A673 (cell line): ENCODE data around the gene MSL2. TPM values are rescaled to one million over a fixed set of nuclear protein-coding genes. Genes with fewer than 3 reads are reported as not detected.

Experiments used
- BruUV-seq: library from RNA; stranded (reverse); fragments of 400-500 nt; replicated peaks from 2 replicates; lab custom pipeline; 2021; lab: Mats Ljungman, UMichigan
- CTCF ChIA-PET: fragments of 300-600 bp; sonication (Branson Sonifier 250); formaldehyde crosslinking; loops from one replicate; lab custom pipeline; 2022; ENCODE audit warnings: antibody characterized with exemption; lab: Charles Lee
- POLR2A ChIA-PET: fragments of 300-600 bp; sonication (Branson Sonifier 250); formaldehyde crosslinking; loops from one replicate; lab custom pipeline; 2022; ENCODE audit warnings: antibody characterized with exemption; ENCODE audit not compliant: low non-redundant PET; lab: Charles Lee
- DNase-seq: peaks from one replicate; pipeline ENCODE4 v3.0.0-alpha.2; 2015; ENCODE audit warnings: low spot score
- H3K27ac ChIP-seq: fragments of 200-600 bp; sonication (generic); 2 replicates; pipeline ENCODE4 v1.5.1; 2016; ENCODE audit warnings: mixed run types, low read depth, mild to moderate bottlenecking, mixed read lengths, antibody characterized with exemption, low read length; ENCODE audit not compliant: poor library complexity, severe bottlenecking
- H3K27me3 ChIP-seq: fragments of 200-600 bp; sonication (generic); replicated peaks from 2 replicates; pipeline ENCODE4 v1.6.1; 2017; ENCODE audit warnings: mixed run types, low read depth, mild to moderate bottlenecking, mixed read lengths, antibody characterized with exemption, low read length; ENCODE audit not compliant: insufficient read depth, poor library complexity
- H3K36me3 ChIP-seq: fragments of 200-600 bp; sonication (generic); 2 replicates; pipeline ENCODE4 v1.6.1; 2016; ENCODE audit warnings: mixed run types, mild to moderate bottlenecking, mixed read lengths, antibody characterized with exemption, low read length; ENCODE audit not compliant: insufficient read depth, poor library complexity, severe bottlenecking
- H3K4me1 ChIP-seq: fragments of 200-600 bp; sonication (generic); 2 replicates; pipeline ENCODE4 v1.6.1; 2017; ENCODE audit warnings: mixed run types, mild to moderate bottlenecking, mixed read lengths, antibody characterized with exemption, low read length; ENCODE audit not compliant: insufficient read depth, poor library complexity, severe bottlenecking
- H3K4me3 ChIP-seq: fragments of 200-600 bp; sonication (generic); 2 replicates; pipeline ENCODE4 v1.5.1; 2016; ENCODE audit warnings: low read depth, mixed run types, mild to moderate bottlenecking, mixed read lengths, low read length; ENCODE audit not compliant: poor library complexity, severe bottlenecking
- H3K9me3 ChIP-seq: fragments of 200-600 bp; sonication (generic); 2 replicates; pipeline ENCODE4 v1.6.1; 2016; ENCODE audit warnings: mixed run types, low read depth, mild to moderate bottlenecking, mixed read lengths, antibody characterized with exemption, low read length; ENCODE audit not compliant: poor library complexity, severe bottlenecking
- EZH2 ChIP-seq: fragments of 200-600 bp; sonication (generic); IDR thresholded peaks from 2 replicates; pipeline ENCODE4 v1.6.1; 2017; ENCODE audit warnings: borderline replicate concordance, low read depth, mild to moderate bottlenecking, mixed read lengths, antibody characterized with exemption, low read length; ENCODE audit not compliant: poor library complexity, severe bottlenecking
- intact Hi-C: fragments of 100-400 bp; cut with micrococcal nuclease; formaldehyde crosslinking; loops from one replicate; pipeline ENCODE4 v1.10.0; 2022; ENCODE audit not compliant: unreplicated experiment
- total RNA-seq: library from RNA; stranded (reverse); gene quantifications from 2 replicates; pipeline ENCODE4 v1.2.3, GENCODE V29; 2021
- TF ChIP-seq, protein P1 (sequence below): fragments of 300-800, 200-600 bp; sonication (generic); conservative IDR thresholded peaks from 2 replicates; pipeline ENCODE4 v1.5.1; 2017; ENCODE audit warnings: low read depth, mild to moderate bottlenecking, antibody characterized with exemption, low read length, moderate library complexity, mixed read lengths

Gene MSL2
- total RNA-seq, 1 experiment from 2014 or later, result 37.9 TPM

- CTCF ChIA-PET, result interaction anchor here (0.9 kb wide), 1 partner anchor 162 kb away, joined by 3 read pairs; no protein-coding TSS in a partner anchor
- Histone ChIP-seq H3K27me3 (no peaks in the 10 kb centered on the region), H3K9me3 (no peaks in the 10 kb centered on the region), H3K27ac (no peak overlapping the region), H3K36me3 (no peaks in the 10 kb centered on the region), H3K4me3 (no peak overlapping the region), H3K4me1 (no peaks in the 10 kb centered on the region)
- POLR2A ChIA-PET, result no interaction called here
- intact Hi-C loops, result loop anchor here (5.0 kb wide), 1 partner anchor 161 kb away; no protein-coding TSS in a partner anchor
- no peak for DNase-seq
- TF ChIP-seq, protein P1, sequence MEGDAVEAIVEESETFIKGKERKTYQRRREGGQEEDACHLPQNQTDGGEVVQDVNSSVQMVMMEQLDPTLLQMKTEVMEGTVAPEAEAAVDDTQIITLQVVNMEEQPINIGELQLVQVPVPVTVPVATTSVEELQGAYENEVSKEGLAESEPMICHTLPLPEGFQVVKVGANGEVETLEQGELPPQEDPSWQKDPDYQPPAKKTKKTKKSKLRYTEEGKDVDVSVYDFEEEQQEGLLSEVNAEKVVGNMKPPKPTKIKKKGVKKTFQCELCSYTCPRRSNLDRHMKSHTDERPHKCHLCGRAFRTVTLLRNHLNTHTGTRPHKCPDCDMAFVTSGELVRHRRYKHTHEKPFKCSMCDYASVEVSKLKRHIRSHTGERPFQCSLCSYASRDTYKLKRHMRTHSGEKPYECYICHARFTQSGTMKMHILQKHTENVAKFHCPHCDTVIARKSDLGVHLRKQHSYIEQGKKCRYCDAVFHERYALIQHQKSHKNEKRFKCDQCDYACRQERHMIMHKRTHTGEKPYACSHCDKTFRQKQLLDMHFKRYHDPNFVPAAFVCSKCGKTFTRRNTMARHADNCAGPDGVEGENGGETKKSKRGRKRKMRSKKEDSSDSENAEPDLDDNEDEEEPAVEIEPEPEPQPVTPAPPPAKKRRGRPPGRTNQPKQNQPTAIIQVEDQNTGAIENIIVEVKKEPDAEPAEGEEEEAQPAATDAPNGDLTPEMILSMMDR, result no peak
- no peak for TF ChIP-seq EZH2
- no TSS peak for BruUV-seq
These were observed 42.0 kb upstream of the MSL2 start for GRCh38 chr3:136237961-136238649.

DNA sequence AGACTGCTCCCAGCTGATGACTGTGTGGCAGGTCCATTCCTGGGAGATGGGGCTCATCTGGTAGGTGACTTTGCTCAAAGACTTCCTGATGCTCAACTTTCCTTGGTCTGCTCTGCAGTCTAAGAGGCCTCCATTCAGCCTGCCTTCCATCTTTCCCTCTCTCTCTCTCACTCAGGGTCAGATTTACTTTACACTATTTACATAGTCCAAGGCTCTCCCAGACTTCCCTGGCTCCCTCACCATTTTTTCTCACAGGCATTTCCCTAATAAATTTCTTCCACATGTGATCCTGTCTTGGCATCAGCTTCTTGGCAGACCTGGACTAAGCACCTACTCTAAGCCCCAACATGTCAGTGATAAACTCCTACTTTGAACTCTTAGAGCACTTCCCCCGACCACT is 41.0 kb upstream of the MSL2 start:
- CTCF ChIA-PET, result no interaction called here
- no peaks in the 10 kb centered on the region for H3K4me1 ChIP-seq

GRCh38 chr3:136236109-136236508 is 40.0 kb upstream of the MSL2 start:
- intact Hi-C loops, result loop anchor here (5.0 kb wide), 1 partner anchor 159 kb away; no protein-coding TSS in a partner anchor
- POLR2A ChIA-PET, result no interaction called here
- H3K36me3 ChIP-seq, result no peaks in the 10 kb centered on the region
- H3K9me3 ChIP-seq, result no peaks in the 10 kb centered on the region
- H3K27ac ChIP-seq, result no peak overlapping the region
- TF ChIP-seq, protein P1, result no peak
- TF ChIP-seq EZH2, result no peak
- no peaks in the 10 kb centered on the region for H3K27me3 ChIP-seq
- CTCF ChIA-PET, result no interaction called here
- no TSS peak for BruUV-seq
- H3K4me3 ChIP-seq, result no peak overlapping the region
- DNase-seq, result no peak
- no peaks in the 10 kb centered on the region for H3K4me1 ChIP-seq

More for the DNA sequence above, 41.0 kb upstream of the MSL2 start:
- no peaks in the 10 kb centered on the region for H3K9me3 ChIP-seq
- no peak for DNase-seq
- BruUV-seq, result no TSS peak
- intact Hi-C loops, result loop anchor here (5.0 kb wide), 1 partner anchor 160 kb away; no protein-coding TSS in a partner anchor
- POLR2A ChIA-PET, result interaction anchor here (0.5 kb wide), 1 partner anchor 1951 kb away, joined by 21 read pairs; no protein-coding TSS in a partner anchor
- no peaks in the 10 kb centered on the region for H3K36me3 ChIP-seq
- no peak overlapping the region for H3K27ac ChIP-seq
- no peaks in the 10 kb centered on the region for H3K27me3 ChIP-seq
- no peak overlapping the region for H3K4me3 ChIP-seq
- TF ChIP-seq, protein P1, result no peak
- TF ChIP-seq EZH2, result no peak
